Transverse colon (tissue), 4 donors: ENCODE measurements around the gene VPS51. TPM values are rescaled to one million over a fixed set of nuclear protein-coding genes. Genes with fewer than 3 reads are reported as not detected.

Source experiments
- DNase-seq: peaks from one replicate; pipeline ENCODE4 v3.0.0-alpha.2; 2019
- H3K27ac ChIP-seq, 4 donors: fragments of 200-600 bp; sonication (generic); 2 replicates each; pipeline ENCODE4 v1.5.1; 2016 to 2018; ENCODE audit warnings: inconsistent platforms in 4 of 4
- H3K27me3 ChIP-seq: fragments of 200-600 bp; sonication (generic); 2 replicates; pipeline ENCODE4 v1.5.1; 2017; ENCODE audit warnings: inconsistent platforms
- H3K36me3 ChIP-seq, 4 donors: fragments of 200-600 bp; sonication (generic); 2 replicates each; pipeline ENCODE4 v1.5.1; 2017 to 2019; ENCODE audit warnings: inconsistent platforms in 4 of 4
- H3K4me1 ChIP-seq, 4 donors: fragments of 200-600 bp; sonication (generic); 2 replicates each; pipeline ENCODE4 v1.5.1; 2017 to 2020; ENCODE audit warnings: inconsistent platforms in 4 of 4
- H3K4me3 ChIP-seq, 4 donors: fragments of 200-600 bp; sonication (generic); 1 replicate in 1 of 4; 2 replicates in 3 of 4; pipeline versions ENCODE4 v1.5.1 to v1.6.1; 2017 to 2019; ENCODE audit warnings: inconsistent platforms in 4 of 4
- H3K9me3 ChIP-seq, 2 donors: fragments of 200-600 bp; sonication (generic); 2 replicates each; pipeline ENCODE4 v1.5.1; 2017 to 2019; ENCODE audit warnings: inconsistent platforms in 2 of 2
- CTCF ChIP-seq, 5 experiments: fragments of 200-600 bp in 3 of 5; fragments of 450-650 bp in 2 of 5; sonication (generic) in 3 of 5; IDR thresholded peaks; 1 replicate in 2 of 5; 2 replicates in 3 of 5; pipeline ENCODE4 v1.5.1; 2016 to 2017; ENCODE audit warnings: antibody characterized with exemption in 5 of 5, inconsistent platforms in 3 of 5, mild to moderate bottlenecking in 2 of 5, moderate library complexity in 1 of 5
- EP300 ChIP-seq: sonication (generic); formaldehyde crosslinking; IDR thresholded peaks from one replicate; pipeline ENCODE4 v1.6.1; 2017; ENCODE audit warnings: antibody characterized with exemption, low read depth
- POLR2A ChIP-seq: fragments of 450-650 bp; IDR thresholded peaks from one replicate; pipeline ENCODE4 v1.6.1; 2016; ENCODE audit warnings: antibody characterized with exemption, mild to moderate bottlenecking, moderate library complexity
- POLR2AphosphoS5 ChIP-seq, 3 donors: sonication (generic); formaldehyde crosslinking; IDR thresholded peaks; one replicate each; pipeline ENCODE4 v1.6.1; 2016; ENCODE audit warnings: antibody characterized with exemption in 3 of 3
- WGBS, 2 donors: methylation state at CpG; one replicate each; pipeline ENCODE4 v1.1.5; 2018; ENCODE audit warnings: low coverage in 1 of 2; 5-methylcytosine and 5-hydroxymethylcytosine counted together
- in situ Hi-C, 4 donors: fragments of 200-750 bp; cut with MboI; loops; one replicate each; pipeline versions ENCODE4 v1.15.0 to v1.15.1; 2017; ENCODE audit warnings: low sequenced_read_pairs in 3 of 4, low pct_ligation_motif_present in 1 of 4, low pct_unique_long_range_greater_than_20kb in 1 of 4
- intact Hi-C: fragments of 100-400 bp; cut with DNase I; formaldehyde crosslinking; loops from one replicate; pipeline ENCODE4 v1.15.1; 2023; ENCODE audit warnings: low total_unique reads
- total RNA-seq, 4 donors: library from RNA; depleted of rRNA; stranded (reverse); fragments of >200 nt; gene quantifications; one replicate each; pipeline ENCODE4 v1.1.0, GENCODE V29; 2016

The VPS51 gene
- total RNA-seq, 4 donors from 2014 or later = 252 to 560 (median 437) TPM

GRCh38 chr11:65151331-65151899 lies 55.4 kb downstream of the VPS51 start:
- intact Hi-C loops (no loop called here), in situ Hi-C loops (no loop called here)

GRCh38 chr11:65152122-65152521 lies 56.1 kb downstream of the VPS51 start:
- H3K27me3 ChIP-seq = no peaks in the 10 kb centered on the region
- in situ Hi-C loops (no loop called here), intact Hi-C loops (no loop called here)
- H3K4me3 ChIP-seq = no peak overlapping the region
- no peak for TF ChIP-seq CTCF (IDR thresholded peaks at IDR 0.05)
- no peak for TF ChIP-seq EP300
- no peak for TF ChIP-seq POLR2AphosphoS5 (IDR thresholded peaks at IDR 0.05)
- no peak for TF ChIP-seq POLR2A
- DNase-seq = no peak
- H3K9me3 ChIP-seq = no peaks in the 10 kb centered on the region
- H3K36me3 ChIP-seq = no peaks in the 10 kb centered on the region
- WGBS, 2 donors = 66 to 73% methylated on average over 2 of the region's 2 CpGs
- peaks cover 8 to 12% (median 10%) of the 10 kb centered on the region in 4 donors for H3K4me1 ChIP-seq
- H3K27ac ChIP-seq = peak overlapping the region in 2 of 4 donors; percentile 63 to 78

More at GRCh38 chr11:65151331-65151899, 55.4 kb downstream of the VPS51 start:
- H3K27me3 ChIP-seq = no peaks in the 10 kb centered on the region
- no peak overlapping the region for H3K4me3 ChIP-seq
- peak overlapping the region; percentile 63 to 78 (median 70) for H3K27ac ChIP-seq
- TF ChIP-seq POLR2AphosphoS5 (IDR thresholded peaks at IDR 0.05) = no peak
- 74 to 76% methylated on average over 3 of the region's 3 CpGs for WGBS, 2 donors
- peaks cover 8 to 13% (median 10%) of the 10 kb centered on the region in 4 donors for H3K4me1 ChIP-seq
- no peaks in the 10 kb centered on the region for H3K9me3 ChIP-seq
- H3K36me3 ChIP-seq = no peaks in the 10 kb centered on the region
- DNase-seq = no peak

- TF ChIP-seq CTCF (IDR thresholded peaks at IDR 0.05) (no peak), EP300 (no peak), POLR2A (no peak), POLR2AphosphoS5 (IDR thresholded peaks at IDR 0.05) (no peak)
- DNase-seq = no peak
- H3K27me3 ChIP-seq = no peaks in the 10 kb centered on the region
- H3K4me3 ChIP-seq = no peak overlapping the region
- H3K4me1 ChIP-seq = peaks cover 0 to under 1% (median 0%) of the 10 kb centered on the region in 4 donors
- 92 to 96% methylated on average over 3 of the region's 3 CpGs for WGBS, 2 donors
- H3K9me3 ChIP-seq = no peaks in the 10 kb centered on the region
- intact Hi-C loops (no loop called here), in situ Hi-C loops (no loop called here)
- H3K36me3 ChIP-seq = no peaks in the 10 kb centered on the region
- no peak overlapping the region for H3K27ac ChIP-seq
Observed at GRCh38 chr11:65156256-65156655, 60.2 kb downstream of the VPS51 start.

GRCh38 chr11:65156926-65157325 lies 60.9 kb downstream of the VPS51 start:
- H3K27ac ChIP-seq = no peak overlapping the region
- H3K9me3 ChIP-seq = no peaks in the 10 kb centered on the region
- no peak overlapping the region for H3K4me3 ChIP-seq
- intact Hi-C loops = no loop called here
- 71 to 89% methylated on average over 2 to 3 of the region's 3 CpGs for WGBS, 2 donors
- H3K27me3 ChIP-seq = no peaks in the 10 kb centered on the region
- in situ Hi-C loops = no loop called here
- no peaks in the 10 kb centered on the region for H3K36me3 ChIP-seq
- TF ChIP-seq POLR2AphosphoS5 (IDR thresholded peaks at IDR 0.05) (no peak), CTCF (IDR thresholded peaks at IDR 0.05) (no peak), POLR2A (no peak), EP300 (no peak)
- no peaks in the 10 kb centered on the region for H3K4me1 ChIP-seq
- DNase-seq = no peak

- no peak for DNase-seq
- intact Hi-C loops (no loop called here), in situ Hi-C loops (no loop called here)
- Histone ChIP-seq H3K4me1 (no peaks in the 10 kb centered on the region), H3K36me3 (no peaks in the 10 kb centered on the region), H3K4me3 (no peak overlapping the region), H3K9me3 (no peaks in the 10 kb centered on the region), H3K27ac (no peak overlapping the region), H3K27me3 (no peaks in the 10 kb centered on the region)
- WGBS, 2 donors = 79 to 100% methylated on average over 1 to 3 of the region's 3 CpGs
- TF ChIP-seq EP300 = no peak
Observed at GRCh38 chr11:65157336-65157735, 61.3 kb downstream of the VPS51 start.
